Kidney (tissue), 14 donors: Measurements from ENCODE around the gene IGF1. TPM values are rescaled to one million over a fixed set of nuclear protein-coding genes. Genes with fewer than 3 reads are reported as not detected.

Source experiments
- DNase-seq, 5 donors: peaks; one replicate each; pipeline ENCODE4 v3.0.0-alpha.2; 2013 to 2020
- FAIRE-seq: peaks from 2 replicates; lab custom pipeline; 2012; peaks lifted over from hg19 to GRCh38; lab: Jason Lieb, UNC
- H3K27ac ChIP-seq, 2 donors: one replicate each; pipeline ENCODE4 v1.7.0; 2013; ENCODE audit warnings: low read depth in 2 of 2, low read length in 2 of 2, inconsistent platforms in 1 of 2
- H3K27me3 ChIP-seq: one replicate; pipeline ENCODE4 v1.7.1; 2013; ENCODE audit warnings: low read length, inconsistent platforms; ENCODE audit not compliant: control insufficient read depth, insufficient read depth
- H3K36me3 ChIP-seq, 3 donors: one replicate each; pipeline versions ENCODE4 v1.7.0 to v1.7.1; 2013; ENCODE audit warnings: low read length in 3 of 3, control low read depth in 1 of 3, inconsistent platforms in 1 of 3; ENCODE audit not compliant: insufficient read depth in 3 of 3, control insufficient read depth in 2 of 3
- H3K4me1 ChIP-seq, 3 donors: one replicate each; pipeline versions ENCODE4 v1.7.0 to v1.7.1; 2013; ENCODE audit warnings: low read length in 3 of 3, inconsistent platforms in 1 of 3, low read depth in 1 of 3; ENCODE audit not compliant: control insufficient read depth in 2 of 3, insufficient read depth in 2 of 3
- H3K4me3 ChIP-seq, 3 donors: one replicate each; pipeline versions ENCODE4 v1.7.0 to v1.8.1; 2013; ENCODE audit warnings: low read length in 3 of 3, control low read depth in 1 of 3, inconsistent platforms in 1 of 3
- H3K9ac ChIP-seq, 3 donors: one replicate each; pipeline versions ENCODE4 v1.7.0 to v1.7.1; 2013; ENCODE audit warnings: low read length in 3 of 3, control low read depth in 1 of 3, inconsistent platforms in 1 of 3
- H3K9me3 ChIP-seq, 3 donors: one replicate each; pipeline versions ENCODE4 v1.7.0 to v1.7.1; 2013; ENCODE audit warnings: low read length in 3 of 3, control low read depth in 1 of 3, inconsistent platforms in 1 of 3; ENCODE audit not compliant: control insufficient read depth in 2 of 3, insufficient read depth in 1 of 3
- intact Hi-C: fragments of 100-400 bp; cut with DNase I; formaldehyde crosslinking; loops from one replicate; pipeline ENCODE4 v1.11.1; 2022
- polyA plus RNA-seq: library from polyadenylated mRNA; stranded (reverse); fragments of 350-450 nt; fragmentation: Illumina TruSeq; extraction: RNeasy Lipid Tissue Mini Kit (QIAGEN cat#74804); gene quantifications from one replicate; pipeline ENCODE4 v1.2.3, GENCODE V29; 2014; ENCODE audit warnings: low read depth, low replicate concordance; ENCODE audit not compliant: insufficient read depth
- total RNA-seq: library from RNA; stranded (reverse); fragmentation: NEBNext Ultra II Directional; extraction: Animal tissue kit (Norgen Biotek cat#: 25700); gene quantifications from one replicate; pipeline ENCODE4 v1.2.1, GENCODE V29; 2021
- TF ChIP-seq, protein P1 (sequence below): IDR thresholded peaks from 3 replicates; pipeline ENCODE4 v1.5.1; 2012; ENCODE audit warnings: mild to moderate bottlenecking, moderate library complexity, borderline replicate concordance; ENCODE audit not compliant: insufficient read depth; ENCODE audit errors: extremely low read depth
- donor health status: control.
- donor health status: control.
- donor health status: control.
- donor health status: control.
- donor health status: control.
- donor health status: DM: yes; HTN: yes; CAD: no.
- donor health status: Normal renal cell carcinoma (clear cell type).

IGF1 gene
- total and polyA plus RNA-seq, 2 donors from 2014 or later, result 0.71 to 7.2 TPM

DNA sequence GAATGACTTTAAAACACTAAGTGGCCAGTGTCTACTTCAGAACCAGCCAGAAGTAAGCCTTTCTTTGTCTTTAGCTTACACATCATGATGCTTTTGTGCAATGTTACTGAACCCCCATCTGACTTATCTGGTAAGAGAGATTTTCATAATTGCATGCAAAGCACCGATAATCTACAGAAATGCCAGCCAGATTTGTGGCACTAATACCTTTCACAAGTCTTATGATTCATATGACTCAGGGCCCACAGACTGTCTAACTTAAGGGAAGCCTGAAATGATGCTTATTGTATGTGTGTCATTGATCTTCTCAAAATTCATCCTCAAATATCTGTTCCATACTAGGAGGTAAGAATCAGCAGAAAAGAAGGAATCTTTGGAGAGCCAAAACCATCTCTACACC is 18.0 kb downstream of the IGF1 start:
- H3K27ac ChIP-seq, result no peak overlapping the region
- intact Hi-C loops, result no loop called here
- no peaks in the 10 kb centered on the region for H3K4me1 ChIP-seq
- H3K9ac ChIP-seq, result no peak overlapping the region
- no peaks in the 10 kb centered on the region for H3K9me3 ChIP-seq
- TF ChIP-seq, protein P1, sequence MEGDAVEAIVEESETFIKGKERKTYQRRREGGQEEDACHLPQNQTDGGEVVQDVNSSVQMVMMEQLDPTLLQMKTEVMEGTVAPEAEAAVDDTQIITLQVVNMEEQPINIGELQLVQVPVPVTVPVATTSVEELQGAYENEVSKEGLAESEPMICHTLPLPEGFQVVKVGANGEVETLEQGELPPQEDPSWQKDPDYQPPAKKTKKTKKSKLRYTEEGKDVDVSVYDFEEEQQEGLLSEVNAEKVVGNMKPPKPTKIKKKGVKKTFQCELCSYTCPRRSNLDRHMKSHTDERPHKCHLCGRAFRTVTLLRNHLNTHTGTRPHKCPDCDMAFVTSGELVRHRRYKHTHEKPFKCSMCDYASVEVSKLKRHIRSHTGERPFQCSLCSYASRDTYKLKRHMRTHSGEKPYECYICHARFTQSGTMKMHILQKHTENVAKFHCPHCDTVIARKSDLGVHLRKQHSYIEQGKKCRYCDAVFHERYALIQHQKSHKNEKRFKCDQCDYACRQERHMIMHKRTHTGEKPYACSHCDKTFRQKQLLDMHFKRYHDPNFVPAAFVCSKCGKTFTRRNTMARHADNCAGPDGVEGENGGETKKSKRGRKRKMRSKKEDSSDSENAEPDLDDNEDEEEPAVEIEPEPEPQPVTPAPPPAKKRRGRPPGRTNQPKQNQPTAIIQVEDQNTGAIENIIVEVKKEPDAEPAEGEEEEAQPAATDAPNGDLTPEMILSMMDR, result no peak
- H3K27me3 ChIP-seq, result no peaks in the 10 kb centered on the region
- FAIRE-seq (no peak), DNase-seq (no peak)
- H3K4me3 ChIP-seq, result no peak overlapping the region
- H3K36me3 ChIP-seq, result no peaks in the 10 kb centered on the region

DNA sequence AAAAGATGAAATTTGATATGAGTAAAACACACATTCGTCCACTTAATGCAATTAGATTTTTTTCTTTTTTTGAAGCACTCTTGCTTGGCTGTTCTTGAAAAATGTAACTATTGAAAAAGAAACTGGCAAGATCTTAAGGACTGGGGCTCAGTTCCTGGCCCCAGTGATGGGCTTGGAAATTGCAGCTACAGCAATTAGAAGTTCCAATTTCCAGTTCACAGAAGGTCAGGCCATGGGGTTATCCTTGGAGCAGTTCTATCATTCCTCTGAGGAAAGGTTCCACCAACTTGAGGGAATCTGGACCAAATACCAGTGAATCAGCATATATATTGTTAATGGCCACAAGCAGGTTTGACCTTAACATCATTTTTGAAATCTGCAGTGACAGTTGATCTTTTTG is 18.9 kb downstream of the IGF1 start:
- H3K27me3 ChIP-seq, result no peaks in the 10 kb centered on the region
- H3K4me3 ChIP-seq, result no peak overlapping the region
- TF ChIP-seq, protein P1, result no peak
- no peak overlapping the region for H3K9ac ChIP-seq
- no peaks in the 10 kb centered on the region for H3K4me1 ChIP-seq
- no peaks in the 10 kb centered on the region for H3K36me3 ChIP-seq
- no peak overlapping the region for H3K27ac ChIP-seq
- no peaks in the 10 kb centered on the region for H3K9me3 ChIP-seq
- intact Hi-C loops, result no loop called here
- DNase-seq (no peak), FAIRE-seq (no peak)

DNA sequence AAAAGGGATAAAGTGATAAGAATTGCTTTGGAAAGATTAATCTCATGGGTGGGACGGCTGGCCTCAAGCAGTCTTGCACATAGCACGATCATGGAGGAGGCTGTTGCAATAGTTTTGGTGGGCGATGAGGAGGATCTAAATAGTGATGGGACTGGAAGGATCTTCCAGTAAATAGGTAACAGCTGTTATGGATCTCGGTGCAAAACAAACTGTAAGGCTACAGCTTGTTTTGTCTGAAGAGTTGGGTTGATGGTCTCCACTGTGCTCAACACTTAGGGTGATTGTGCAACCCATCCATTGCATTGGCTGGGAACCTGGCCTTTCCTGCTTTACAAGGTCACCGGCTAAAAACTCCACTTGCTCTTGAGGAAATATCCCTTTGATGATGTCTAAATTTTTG is 21.0 kb downstream of the IGF1 start:
- no peaks in the 10 kb centered on the region for H3K9me3 ChIP-seq
- H3K27ac ChIP-seq, result no peak overlapping the region
- no peak for FAIRE-seq
- H3K4me1 ChIP-seq, result no peaks in the 10 kb centered on the region
- TF ChIP-seq, protein P1, result no peak
- H3K27me3 ChIP-seq, result no peaks in the 10 kb centered on the region
- H3K9ac ChIP-seq, result no peak overlapping the region
- no peak for DNase-seq
- intact Hi-C loops, result no loop called here
- no peak overlapping the region for H3K4me3 ChIP-seq
- no peaks in the 10 kb centered on the region for H3K36me3 ChIP-seq
